Activated CD4-positive, alpha-beta T cell treated with anti-CD3 and anti-CD28 coated beads, Interleukin-2, amount 10 ng/mL, durations not matched to agents 7 days and 5 days (primary cell): ENCODE data around the gene PIP5K1C. TPM values are rescaled to one million over a fixed set of nuclear protein-coding genes. Genes with fewer than 3 reads are reported as not detected.
"Not testable (repeated sequence)": the region's sequence is repeated elsewhere in the genome, so short reads cannot be mapped to it uniquely, and the experiment has no call there.

Experiments
- CTCF ChIA-PET: fragments of 350-600 bp; sonication (Branson Sonifier 250); formaldehyde crosslinking; loops from one replicate; lab custom pipeline; 2021; ENCODE audit warnings: antibody characterized with exemption; lab: Charles Lee
- POLR2A ChIA-PET: fragments of 350-600 bp; sonication (Branson Sonifier 250); formaldehyde crosslinking; loops from one replicate; lab custom pipeline; 2021; ENCODE audit warnings: antibody characterized with exemption; lab: Charles Lee
- DNase-seq: peaks from one replicate; pipeline ENCODE4 v3.0.0-alpha.2; 2020
- H3K27ac Mint-ChIP-seq: one replicate; pipeline ENCODE4 v1.8.0; 2021; ENCODE audit warnings: mild to moderate bottlenecking, moderate library complexity, mixed read lengths
- H3K27me3 Mint-ChIP-seq: one replicate; pipeline ENCODE4 v1.8.0; 2021; ENCODE audit warnings: mixed read lengths
- H3K36me3 Mint-ChIP-seq: one replicate; pipeline ENCODE4 v1.8.0; 2021; ENCODE audit warnings: low read depth, mixed read lengths
- H3K4me1 Mint-ChIP-seq: one replicate; pipeline ENCODE4 v1.8.0; 2021; ENCODE audit warnings: mixed read lengths
- H3K4me3 Mint-ChIP-seq: one replicate; pipeline ENCODE4 v1.8.0; 2021; ENCODE audit warnings: mild to moderate bottlenecking, moderate library complexity, mixed read lengths
- H3K9me3 Mint-ChIP-seq: one replicate; pipeline ENCODE4 v1.8.0; 2021; ENCODE audit warnings: mixed read lengths
- total RNA-seq, 2 experiments: library from RNA; stranded (reverse); gene quantifications; one replicate each; pipeline ENCODE4 v1.2.3, GENCODE V29; 2021

Gene PIP5K1C
- total RNA-seq, 2 experiments from 2014 or later: 18.7 to 19.5 TPM

DNA sequence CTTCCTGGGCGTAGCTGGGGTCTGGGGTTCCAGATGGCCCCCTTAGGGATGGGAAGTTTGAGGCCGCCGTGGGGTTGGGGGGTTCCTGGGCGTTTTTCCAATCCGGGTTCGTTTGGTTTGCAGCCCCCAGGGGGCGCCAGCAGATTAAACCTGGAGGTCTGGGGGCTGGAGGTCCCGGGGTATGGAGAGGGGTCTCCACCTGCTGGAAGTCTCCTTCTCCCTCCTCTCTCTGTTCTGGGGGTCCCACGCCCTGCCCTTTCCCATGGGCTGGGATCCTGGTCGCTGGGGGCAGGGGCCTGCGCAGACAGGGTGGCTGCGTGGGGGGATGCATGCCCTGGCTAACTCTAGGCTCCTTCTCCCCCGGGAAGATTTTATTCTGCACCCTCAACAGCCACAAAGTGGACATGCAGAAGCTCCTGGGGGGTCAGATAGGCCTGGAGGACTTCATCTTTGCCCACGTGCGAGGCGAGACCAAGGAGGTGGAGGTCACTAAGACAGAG is 114.1 kb downstream of the PIP5K1C start:
- Mint-ChIP-seq H3K4me3 (no peak overlapping the region), H3K36me3 (no peaks in the 10 kb centered on the region), H3K27ac (no peak overlapping the region), H3K9me3 (peaks cover 6% of the 10 kb centered on the region), H3K4me1 (no peaks in the 10 kb centered on the region), H3K27me3 (no peaks in the 10 kb centered on the region)
- CTCF ChIA-PET: interaction anchor here (1.0 to 1.1 kb wide), 3 partner anchors 10 to 122 kb away, joined by 3 read pairs; partner anchors contain the start of gene TJP3
- peak; percentile 33 for DNase-seq
- POLR2A ChIA-PET: no interaction called here

DNA sequence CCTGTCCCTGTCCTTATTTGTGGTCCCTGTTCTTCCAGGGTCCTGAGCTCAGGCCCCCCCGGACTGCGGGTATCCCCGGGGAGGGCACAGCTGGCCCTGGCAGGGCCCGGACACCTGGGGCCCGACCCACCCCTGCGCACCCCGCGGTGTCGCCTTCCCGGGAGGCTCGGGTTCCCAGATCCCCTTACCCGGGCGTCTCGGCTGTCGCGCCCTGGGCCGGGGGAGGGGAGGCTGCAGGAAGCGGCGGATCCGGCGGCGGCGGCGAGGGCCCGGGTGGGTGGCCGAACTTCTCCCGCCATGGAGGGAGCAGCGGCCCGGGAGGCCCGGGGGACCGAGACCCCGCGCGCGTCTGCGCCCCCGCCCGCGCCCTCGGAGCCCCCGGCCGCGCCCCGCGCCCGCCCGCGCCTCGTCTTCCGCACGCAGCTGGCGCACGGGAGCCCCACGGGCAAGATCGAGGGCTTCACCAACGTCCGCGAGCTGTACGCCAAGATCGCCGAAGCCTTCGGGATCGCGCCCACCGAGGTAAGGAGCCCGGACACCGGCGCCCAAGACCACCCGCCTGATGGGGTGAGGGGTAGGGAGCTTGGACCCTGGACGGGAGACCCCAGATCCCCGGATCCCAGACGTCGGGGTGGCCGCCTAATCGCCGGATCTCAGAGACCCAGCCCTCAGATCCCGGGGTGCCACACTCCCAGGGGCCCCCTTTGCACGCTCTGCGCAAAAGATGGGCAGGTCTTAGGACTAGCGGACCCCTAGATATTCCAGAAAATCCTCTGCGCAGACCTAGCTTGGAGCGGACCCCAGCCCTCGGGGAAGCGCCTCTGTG is 114.8 kb downstream of the PIP5K1C start, which contains the start of gene GIPC3:
Gene GIPC3 (plus strand): TSS at position 178 of the 826 bp plus-strand sequence. CDS start 120 bp downstream, at position 298.
- Mint-ChIP-seq H3K36me3 (no peaks in the 10 kb centered on the region), H3K9me3 (peaks cover 3% of the 10 kb centered on the region), H3K27me3 (no peaks in the 10 kb centered on the region), H3K4me1 (no peaks in the 10 kb centered on the region), H3K4me3 (no peak within 1 kb of the TSS), H3K27ac (no peak within 1 kb of the TSS)
- ChIA-PET CTCF (interaction anchor here (1.0 to 1.1 kb wide), 3 partner anchors 10 to 123 kb away, joined by 3 read pairs; partner anchors contain the start of gene TJP3), POLR2A (no interaction called here)
- DNase-seq: no peak

DNA sequence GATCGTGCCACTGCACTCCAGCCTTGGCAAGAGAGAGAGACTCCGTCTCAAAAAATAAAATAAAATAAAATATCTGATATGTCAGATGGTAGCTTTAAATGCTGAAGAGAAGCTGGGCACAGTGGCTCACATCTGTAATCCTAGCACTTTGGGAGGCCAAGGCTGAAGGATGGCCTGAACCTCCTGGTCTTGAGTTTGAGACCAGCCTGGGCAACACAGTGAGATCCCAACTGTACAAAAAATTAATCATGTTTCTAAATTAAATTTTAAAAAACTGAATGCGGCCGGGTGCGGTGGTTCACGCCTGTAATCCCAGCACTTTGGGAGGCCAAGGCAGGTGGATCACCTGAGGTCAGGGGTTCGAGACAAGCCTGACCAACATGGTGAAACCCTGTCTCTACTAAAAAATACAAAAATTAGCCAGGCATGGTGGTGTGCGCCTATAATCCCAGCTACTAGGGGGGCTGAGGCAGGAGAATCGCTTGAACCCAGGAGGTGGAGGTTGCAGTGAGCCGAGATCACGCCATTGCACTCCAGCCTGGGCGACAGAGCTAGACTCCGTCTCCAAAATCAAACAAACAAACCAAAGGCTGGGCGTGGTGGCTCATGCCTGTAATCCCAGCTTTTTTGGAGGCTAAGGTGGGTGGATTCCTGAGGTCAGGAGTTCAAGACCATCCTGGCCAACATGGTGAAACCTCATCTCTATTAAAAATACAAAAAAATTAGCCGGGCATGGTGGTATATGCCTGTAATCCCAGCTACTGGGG is 116.0 kb downstream of the PIP5K1C start:
- H3K4me3 Mint-ChIP-seq, POLR2A ChIA-PET, CTCF ChIA-PET, DNase-seq, H3K27ac Mint-ChIP-seq, H3K4me1 Mint-ChIP-seq, H3K27me3 Mint-ChIP-seq, H3K36me3 Mint-ChIP-seq, H3K9me3 Mint-ChIP-seq: not testable (repeated sequence)

DNA sequence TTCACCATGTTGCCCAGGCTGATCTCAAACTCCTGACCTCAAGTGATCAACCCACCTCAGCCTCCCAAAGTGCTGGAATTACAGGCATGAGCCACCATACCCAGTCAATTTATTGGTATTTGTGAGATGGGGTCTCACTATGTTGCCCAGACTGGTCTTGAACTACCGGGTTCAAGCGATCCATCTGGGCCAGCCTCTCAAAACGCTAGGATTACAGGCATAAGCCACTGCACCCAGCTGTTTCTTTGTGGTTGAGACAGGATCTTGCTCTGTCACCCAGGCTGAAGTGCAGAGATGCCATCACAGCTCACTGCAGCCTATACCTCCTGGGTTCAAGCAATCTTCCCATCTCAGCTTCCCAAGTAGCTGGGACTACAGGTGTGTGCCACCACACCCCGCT is 118.5 kb downstream of the PIP5K1C start:
- H3K27ac Mint-ChIP-seq, H3K36me3 Mint-ChIP-seq, H3K4me1 Mint-ChIP-seq, H3K4me3 Mint-ChIP-seq, DNase-seq, H3K9me3 Mint-ChIP-seq, POLR2A ChIA-PET, H3K27me3 Mint-ChIP-seq: not testable (repeated sequence)
- CTCF ChIA-PET: interaction anchor here (1.2 kb wide), 1 partner anchor 9 kb away, joined by 5 read pairs; no protein-coding TSS in a partner anchor

Other genes starting within 250 kb of the PIP5K1C start
- under 1 TPM; 0.27 to 0.33 TPM for gene SMIM24, start 219.9 kb downstream of the PIP5K1C start, total RNA-seq
- gene SMIM44, start 217.0 kb downstream of the PIP5K1C start, total RNA-seq: not detected
- 10 to 100 TPM in 1 of 2 experiments, 1 to 10 TPM in 1; 9.2 to 12.6 TPM for gene DOHH, start 199.8 kb downstream of the PIP5K1C start, total RNA-seq
- gene FZR1, start 194.2 kb downstream of the PIP5K1C start, total RNA-seq: 10 to 100 TPM; 78.6 to 79.3 TPM
- gene TEKTIP1, start 161.3 kb downstream of the PIP5K1C start, total RNA-seq: 1 to 10 TPM; 6.5 to 8.7 TPM
- 10 to 100 TPM; 62.1 to 67.6 TPM for gene MFSD12, start 142.9 kb downstream of the PIP5K1C start, total RNA-seq
- 10 to 100 TPM; 47.8 to 54.1 TPM for gene HMG20B, start 127.5 kb downstream of the PIP5K1C start, total RNA-seq
- gene GIPC3, start 115.0 kb downstream of the PIP5K1C start, total RNA-seq: under 1 TPM; 0.57 to 0.71 TPM
- gene TBXA2R, start 93.6 kb downstream of the PIP5K1C start, total RNA-seq: under 1 TPM; 0.92 to 1.00 TPM
- gene CACTIN, start 73.7 kb downstream of the PIP5K1C start, total RNA-seq: 10 to 100 TPM; 31.8 to 39.1 TPM
- gene TJP3, start 7.9 kb upstream of the PIP5K1C start, total RNA-seq: 1 to 10 TPM; 2.7 to 3.5 TPM
- 10 to 100 TPM; 45.8 to 46.2 TPM for gene APBA3, start 61.2 kb upstream of the PIP5K1C start, total RNA-seq
- gene MRPL54, start 62.2 kb upstream of the PIP5K1C start, total RNA-seq: 10 to 100 TPM; 78.4 to 81.3 TPM
- not detected for gene RAX2, start 71.8 kb upstream of the PIP5K1C start, total RNA-seq
- gene MATK, start 85.9 kb upstream of the PIP5K1C start, total RNA-seq: 10 to 100 TPM; 14.8 to 18.3 TPM
- gene ZFR2, start 168.6 kb upstream of the PIP5K1C start, total RNA-seq: under 1 TPM in 1 of 2 experiments, not detected in 1; 0.37 TPM
- not detected for gene ATCAY, start 180.2 kb upstream of the PIP5K1C start, total RNA-seq
- gene NMRK2, start 232.6 kb upstream of the PIP5K1C start, total RNA-seq: not detected